ENCODE measurements around the gene PLXDC1.
"Not testable (repeated sequence)": the region's sequence is repeated elsewhere in the genome, so short reads cannot be mapped to it uniquely, and the experiment has no call there.

PLXDC1 gene

GRCh38 chr17:39138431-39139160, 12.8 kb downstream of the PLXDC1 start:
- TF ChIP-seq, protein P1, sequence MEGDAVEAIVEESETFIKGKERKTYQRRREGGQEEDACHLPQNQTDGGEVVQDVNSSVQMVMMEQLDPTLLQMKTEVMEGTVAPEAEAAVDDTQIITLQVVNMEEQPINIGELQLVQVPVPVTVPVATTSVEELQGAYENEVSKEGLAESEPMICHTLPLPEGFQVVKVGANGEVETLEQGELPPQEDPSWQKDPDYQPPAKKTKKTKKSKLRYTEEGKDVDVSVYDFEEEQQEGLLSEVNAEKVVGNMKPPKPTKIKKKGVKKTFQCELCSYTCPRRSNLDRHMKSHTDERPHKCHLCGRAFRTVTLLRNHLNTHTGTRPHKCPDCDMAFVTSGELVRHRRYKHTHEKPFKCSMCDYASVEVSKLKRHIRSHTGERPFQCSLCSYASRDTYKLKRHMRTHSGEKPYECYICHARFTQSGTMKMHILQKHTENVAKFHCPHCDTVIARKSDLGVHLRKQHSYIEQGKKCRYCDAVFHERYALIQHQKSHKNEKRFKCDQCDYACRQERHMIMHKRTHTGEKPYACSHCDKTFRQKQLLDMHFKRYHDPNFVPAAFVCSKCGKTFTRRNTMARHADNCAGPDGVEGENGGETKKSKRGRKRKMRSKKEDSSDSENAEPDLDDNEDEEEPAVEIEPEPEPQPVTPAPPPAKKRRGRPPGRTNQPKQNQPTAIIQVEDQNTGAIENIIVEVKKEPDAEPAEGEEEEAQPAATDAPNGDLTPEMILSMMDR (IDR thresholded peaks at IDR 0.05; ENCODE audit: low read depth, low read length): no peak
- DNase-seq (ENCODE audit: extremely low read depth, low read depth): no peak

- TF ChIP-seq, protein P1 (IDR thresholded peaks at IDR 0.05; ENCODE audit: low read depth, low read length): no peak
- no peak for DNase-seq (ENCODE audit: extremely low read depth, low read depth)
Measured at GRCh38 chr17:39134878-39135277, 16.6 kb downstream of the PLXDC1 start.

GRCh38 chr17:39132192-39132610, 19.2 kb downstream of the PLXDC1 start:
- TF ChIP-seq, protein P1 (IDR thresholded peaks at IDR 0.05; ENCODE audit: low read depth, low read length): no peak
- DNase-seq (ENCODE audit: extremely low read depth, low read depth): peak; percentile 75

DNA sequence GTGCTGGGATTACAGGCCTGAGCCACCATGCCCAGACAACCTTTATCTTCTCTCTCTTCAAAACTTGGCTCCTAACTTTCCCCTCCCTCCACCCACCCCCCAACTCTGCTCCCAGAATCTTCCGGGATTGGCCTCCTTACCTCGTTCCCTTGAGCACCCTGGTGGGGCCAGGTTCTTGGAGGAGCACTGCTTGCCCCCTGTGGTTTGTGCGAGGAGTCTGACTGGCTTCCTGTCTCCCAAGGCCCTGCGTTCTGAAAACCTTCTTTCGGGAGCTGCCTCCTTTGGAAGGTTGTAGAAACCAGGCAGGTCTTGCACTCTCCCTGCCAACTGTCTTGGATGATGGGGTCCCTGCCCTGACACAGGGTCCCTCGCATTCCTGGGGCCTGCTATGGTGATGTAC, 19.8 kb downstream of the PLXDC1 start:
- DNase-seq (ENCODE audit: extremely low read depth, low read depth): no peak
- TF ChIP-seq, protein P1 (IDR thresholded peaks at IDR 0.05; ENCODE audit: low read depth, low read length): no peak

GRCh38 chr17:39130205-39130604, 21.2 kb downstream of the PLXDC1 start:
- DNase-seq (ENCODE audit: extremely low read depth, low read depth): no peak
- TF ChIP-seq, protein P1 (IDR thresholded peaks at IDR 0.05; ENCODE audit: low read depth, low read length): no peak

DNA sequence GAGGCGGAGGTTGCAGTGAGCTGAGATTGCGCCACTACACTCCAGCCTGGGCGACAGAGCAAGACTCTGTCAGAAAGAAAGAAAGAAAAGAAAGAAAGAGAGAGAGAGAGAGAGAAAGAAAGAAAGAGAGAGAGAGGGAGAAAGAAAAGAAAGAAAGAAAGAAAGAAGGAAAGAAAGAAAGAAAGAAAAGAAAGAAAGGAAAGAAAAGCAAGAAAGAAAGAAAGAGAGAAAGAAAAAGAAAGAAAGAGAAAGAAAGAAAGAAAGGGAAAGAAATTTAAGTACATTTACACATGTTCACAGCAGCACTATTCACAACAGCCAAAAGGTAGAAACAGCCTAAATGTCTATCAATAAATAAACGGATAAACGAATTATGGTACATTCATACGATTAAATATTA, 21.9 kb downstream of the PLXDC1 start:
- not testable (repeated sequence) for DNase-seq (ENCODE audit: extremely low read depth, low read depth)

DNA sequence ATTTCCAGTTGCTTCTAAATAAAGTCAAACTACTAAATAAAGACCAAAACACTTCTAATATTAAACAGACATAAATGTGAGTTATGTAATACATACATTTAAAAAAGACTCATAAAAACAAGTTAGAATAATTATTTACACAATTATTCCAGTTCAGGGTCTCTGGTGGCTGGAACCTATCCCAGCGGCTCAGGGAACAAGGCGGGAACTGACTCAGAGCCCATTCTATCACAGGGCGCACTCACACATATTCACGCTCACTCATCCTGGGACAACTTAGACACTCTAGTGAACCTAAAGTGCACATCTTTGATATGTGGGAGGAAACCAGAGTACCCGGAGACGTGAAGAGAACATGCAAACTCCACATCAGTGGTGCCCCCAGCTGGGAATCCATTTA, 25.0 kb downstream of the PLXDC1 start:
- TF ChIP-seq, protein P1 (IDR thresholded peaks at IDR 0.05; ENCODE audit: low read depth, low read length): no peak
- no peak for DNase-seq (ENCODE audit: extremely low read depth, low read depth)
